WTC11 (cell line): Measurements from ENCODE around the gene PRRT1. TPM values are rescaled to one million over a fixed set of nuclear protein-coding genes. Genes with fewer than 3 reads are reported as not detected.
A peak's percentile ranks its signal among the peaks of the same experiment; 100 is the strongest.

ENCODE experiments used
- ATAC-seq: fragments of 200-7000 bp; cut with Tn5 transposase; 2 replicates; pipeline ENCODE4 v1.10.0; 2021; ENCODE audit warnings: mild to moderate bottlenecking, moderate library complexity
- CTCF ChIA-PET: fragments of 300-600 bp; sonication (Branson Sonifier 250); formaldehyde crosslinking; loops from one replicate; lab custom pipeline; 2021; ENCODE audit warnings: antibody characterized with exemption; lab: Charles Lee
- POLR2A ChIA-PET: fragments of 350-600 bp; sonication (Branson Sonifier 250); formaldehyde crosslinking; loops from one replicate; lab custom pipeline; 2021; ENCODE audit warnings: antibody characterized with exemption; lab: Charles Lee
- DNase-seq: peaks from one replicate; pipeline ENCODE4 v3.0.0; 2021; ENCODE audit warnings: low spot score
- H3K27ac Mint-ChIP-seq: 2 replicates; pipeline ENCODE4 v1.8.0; 2021; ENCODE audit warnings: mixed read lengths
- H3K27me3 Mint-ChIP-seq: 2 replicates; pipeline ENCODE4 v1.8.0; 2021; ENCODE audit warnings: low read depth, mild to moderate bottlenecking, moderate library complexity, mixed read lengths
- H3K36me3 Mint-ChIP-seq: 2 replicates; pipeline ENCODE4 v1.8.0; 2021; ENCODE audit warnings: mixed read lengths
- H3K4me1 Mint-ChIP-seq: 2 replicates; pipeline ENCODE4 v1.8.0; 2022; ENCODE audit warnings: mixed read lengths
- H3K4me3 Mint-ChIP-seq: 2 replicates; pipeline ENCODE4 v1.8.0; 2021; ENCODE audit warnings: mild to moderate bottlenecking, moderate library complexity, mixed read lengths
- H3K9me3 Mint-ChIP-seq: 2 replicates; pipeline ENCODE4 v1.8.0; 2021; ENCODE audit warnings: mixed read lengths
- FOXK1 ChIP-seq: sonication (generic); formaldehyde crosslinking; IDR thresholded peaks from 2 replicates; pipeline ENCODE4 v1.8.0; 2022; ENCODE audit warnings: mild to moderate bottlenecking, moderate library complexity, missing genetic modification reagents
- FOXP1 ChIP-seq: sonication (generic); formaldehyde crosslinking; IDR thresholded peaks from 2 replicates; pipeline ENCODE4 v1.8.0; 2022; ENCODE audit warnings: missing genetic modification reagents, mild to moderate bottlenecking, moderate library complexity, borderline replicate concordance
- TCF7 ChIP-seq: sonication (generic); formaldehyde crosslinking; IDR thresholded peaks from 2 replicates; pipeline ENCODE4 v1.8.0; 2022; ENCODE audit warnings: mild to moderate bottlenecking, low read depth, missing genetic modification reagents, moderate library complexity
- ZNF423 ChIP-seq: fragments of 250-450 bp; sonication (Bioruptor Pico); IDR thresholded peaks from 2 replicates; pipeline ENCODE4 v2.1.2; 2022; ENCODE audit warnings: mild to moderate bottlenecking, moderate library complexity
- ZNF671 ChIP-seq: fragments of 250-450 bp; sonication (Bioruptor Pico); IDR thresholded peaks from 2 replicates; pipeline ENCODE4 v1.8.0; 2021; ENCODE audit warnings: mild to moderate bottlenecking
- total RNA-seq: library from RNA; stranded (reverse); gene quantifications from 3 replicates; pipeline ENCODE4 v1.2.3, GENCODE V29; 2021
- TF ChIP-seq, protein P1 (sequence below): sonication (generic); formaldehyde crosslinking; IDR thresholded peaks from 2 replicates; pipeline ENCODE4 v1.8.0; 2022; ENCODE audit warnings: mild to moderate bottlenecking, missing genetic modification reagents
- TF ChIP-seq, protein P2 (sequence below): sonication (generic); formaldehyde crosslinking; IDR thresholded peaks from 2 replicates; pipeline ENCODE4 v1.8.0; 2023; ENCODE audit warnings: missing genetic modification reagents, mild to moderate bottlenecking, borderline replicate concordance
- TF ChIP-seq, protein P3 (sequence below): sonication (generic); formaldehyde crosslinking; IDR thresholded peaks from 2 replicates; pipeline ENCODE4 v1.8.1; 2022; ENCODE audit warnings: low read depth, missing genetic modification reagents, borderline replicate concordance
- TF ChIP-seq, protein P4 (sequence below): sonication (generic); formaldehyde crosslinking; IDR thresholded peaks from 2 replicates; pipeline ENCODE4 v1.8.1; 2022; ENCODE audit warnings: mild to moderate bottlenecking, moderate library complexity, missing genetic modification reagents
- TF ChIP-seq, protein P5 (sequence below): sonication (generic); formaldehyde crosslinking; IDR thresholded peaks from 2 replicates; pipeline ENCODE4 v1.8.0; 2022; ENCODE audit warnings: missing genetic modification reagents
- TF ChIP-seq, protein P6 (sequence below): fragments of 250-450 bp; sonication (Bioruptor Pico); IDR thresholded peaks from 2 replicates; pipeline ENCODE4 v1.9.0; 2021; ENCODE audit warnings: mild to moderate bottlenecking, borderline replicate concordance
- TF ChIP-seq, protein P7 (sequence below): sonication (generic); formaldehyde crosslinking; conservative IDR thresholded peaks from 2 replicates; pipeline ENCODE4 v1.8.1; 2023; ENCODE audit warnings: mild to moderate bottlenecking, low read depth, missing genetic modification reagents, moderate library complexity

PRRT1 gene
- total RNA-seq, 1 experiment from 2014 or later = 1.6 TPM

DNA sequence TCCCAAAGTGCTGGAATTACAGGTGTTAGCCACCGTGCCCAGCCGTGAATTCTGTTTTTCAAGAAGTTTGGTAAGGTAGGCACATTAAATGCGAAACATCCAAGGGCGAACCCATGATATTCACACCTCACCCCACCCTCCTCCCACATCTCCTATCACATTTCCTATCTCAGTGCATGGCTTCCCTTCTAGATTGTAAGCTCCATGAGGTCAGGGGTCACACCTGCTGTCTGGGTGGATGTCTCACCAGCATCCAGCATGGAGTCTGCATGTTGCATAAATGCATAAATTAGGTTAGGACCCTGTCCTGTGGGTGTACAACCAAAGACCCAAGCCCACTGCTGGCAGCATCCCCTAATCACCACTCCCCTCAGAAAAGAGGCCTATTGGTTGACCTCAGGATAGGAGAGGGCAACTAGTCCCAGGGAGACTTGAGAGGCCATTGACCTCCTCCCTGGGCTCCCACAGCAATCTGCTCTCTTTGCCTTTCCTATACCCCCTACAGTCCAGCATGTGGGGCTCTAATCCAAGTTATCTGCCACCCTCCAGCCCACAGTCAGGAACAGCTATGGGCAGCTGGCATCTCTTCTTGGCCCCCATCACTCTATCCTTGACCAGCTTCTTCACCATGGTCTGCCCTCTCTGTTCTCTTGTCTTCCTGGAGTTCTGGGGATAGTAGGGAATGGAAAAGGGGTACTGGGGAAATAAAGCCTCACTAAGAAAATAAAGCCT lies 4.2 kb downstream of the PRRT1 start (continued):
- TF ChIP-seq, protein P1, sequence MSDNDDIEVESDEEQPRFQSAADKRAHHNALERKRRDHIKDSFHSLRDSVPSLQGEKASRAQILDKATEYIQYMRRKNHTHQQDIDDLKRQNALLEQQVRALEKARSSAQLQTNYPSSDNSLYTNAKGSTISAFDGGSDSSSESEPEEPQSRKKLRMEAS (CRISPR knock-in tag) = no peak
- TF ChIP-seq ZNF423 (no peak), FOXK1 (CRISPR knock-in tag) (no peak), ZNF671 (CRISPR knock-in tag) (no peak), FOXP1 (no peak)
- TF ChIP-seq, protein P2, sequence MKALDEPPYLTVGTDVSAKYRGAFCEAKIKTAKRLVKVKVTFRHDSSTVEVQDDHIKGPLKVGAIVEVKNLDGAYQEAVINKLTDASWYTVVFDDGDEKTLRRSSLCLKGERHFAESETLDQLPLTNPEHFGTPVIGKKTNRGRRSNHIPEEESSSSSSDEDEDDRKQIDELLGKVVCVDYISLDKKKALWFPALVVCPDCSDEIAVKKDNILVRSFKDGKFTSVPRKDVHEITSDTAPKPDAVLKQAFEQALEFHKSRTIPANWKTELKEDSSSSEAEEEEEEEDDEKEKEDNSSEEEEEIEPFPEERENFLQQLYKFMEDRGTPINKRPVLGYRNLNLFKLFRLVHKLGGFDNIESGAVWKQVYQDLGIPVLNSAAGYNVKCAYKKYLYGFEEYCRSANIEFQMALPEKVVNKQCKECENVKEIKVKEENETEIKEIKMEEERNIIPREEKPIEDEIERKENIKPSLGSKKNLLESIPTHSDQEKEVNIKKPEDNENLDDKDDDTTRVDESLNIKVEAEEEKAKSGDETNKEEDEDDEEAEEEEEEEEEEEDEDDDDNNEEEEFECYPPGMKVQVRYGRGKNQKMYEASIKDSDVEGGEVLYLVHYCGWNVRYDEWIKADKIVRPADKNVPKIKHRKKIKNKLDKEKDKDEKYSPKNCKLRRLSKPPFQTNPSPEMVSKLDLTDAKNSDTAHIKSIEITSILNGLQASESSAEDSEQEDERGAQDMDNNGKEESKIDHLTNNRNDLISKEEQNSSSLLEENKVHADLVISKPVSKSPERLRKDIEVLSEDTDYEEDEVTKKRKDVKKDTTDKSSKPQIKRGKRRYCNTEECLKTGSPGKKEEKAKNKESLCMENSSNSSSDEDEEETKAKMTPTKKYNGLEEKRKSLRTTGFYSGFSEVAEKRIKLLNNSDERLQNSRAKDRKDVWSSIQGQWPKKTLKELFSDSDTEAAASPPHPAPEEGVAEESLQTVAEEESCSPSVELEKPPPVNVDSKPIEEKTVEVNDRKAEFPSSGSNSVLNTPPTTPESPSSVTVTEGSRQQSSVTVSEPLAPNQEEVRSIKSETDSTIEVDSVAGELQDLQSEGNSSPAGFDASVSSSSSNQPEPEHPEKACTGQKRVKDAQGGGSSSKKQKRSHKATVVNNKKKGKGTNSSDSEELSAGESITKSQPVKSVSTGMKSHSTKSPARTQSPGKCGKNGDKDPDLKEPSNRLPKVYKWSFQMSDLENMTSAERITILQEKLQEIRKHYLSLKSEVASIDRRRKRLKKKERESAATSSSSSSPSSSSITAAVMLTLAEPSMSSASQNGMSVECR = no peak
- TF ChIP-seq, protein P3, sequence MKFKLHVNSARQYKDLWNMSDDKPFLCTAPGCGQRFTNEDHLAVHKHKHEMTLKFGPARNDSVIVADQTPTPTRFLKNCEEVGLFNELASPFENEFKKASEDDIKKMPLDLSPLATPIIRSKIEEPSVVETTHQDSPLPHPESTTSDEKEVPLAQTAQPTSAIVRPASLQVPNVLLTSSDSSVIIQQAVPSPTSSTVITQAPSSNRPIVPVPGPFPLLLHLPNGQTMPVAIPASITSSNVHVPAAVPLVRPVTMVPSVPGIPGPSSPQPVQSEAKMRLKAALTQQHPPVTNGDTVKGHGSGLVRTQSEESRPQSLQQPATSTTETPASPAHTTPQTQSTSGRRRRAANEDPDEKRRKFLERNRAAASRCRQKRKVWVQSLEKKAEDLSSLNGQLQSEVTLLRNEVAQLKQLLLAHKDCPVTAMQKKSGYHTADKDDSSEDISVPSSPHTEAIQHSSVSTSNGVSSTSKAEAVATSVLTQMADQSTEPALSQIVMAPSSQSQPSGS = no peak
- TF ChIP-seq, all 79 proteins: peak for 0

DNA sequence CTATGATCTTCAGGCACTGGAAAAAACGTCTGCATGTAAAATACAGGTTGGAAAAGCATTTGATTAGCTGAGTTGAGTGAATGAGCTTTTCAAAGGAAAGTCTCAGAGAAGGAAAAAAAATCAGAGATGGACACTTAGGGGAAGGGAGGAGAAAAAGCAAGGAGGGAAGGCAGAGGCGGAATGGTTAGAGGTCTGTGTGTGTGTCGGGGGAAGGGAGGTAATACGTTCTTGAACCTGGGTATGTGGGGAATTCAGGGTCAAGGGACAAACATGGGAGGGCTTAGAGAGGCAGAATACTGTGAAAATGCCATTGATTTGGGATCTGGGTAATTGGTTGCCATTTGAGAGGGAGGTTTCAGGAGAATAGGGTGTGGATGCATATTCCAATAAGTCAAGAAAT lies 5.1 kb downstream of the PRRT1 start:
- Mint-ChIP-seq H3K9me3 (no peaks in the 10 kb centered on the region), H3K36me3 (no peaks in the 10 kb centered on the region), H3K27ac (peak overlapping the region; percentile 3; the same call in 1 of the 2 replicates), H3K27me3 (peaks cover 51% of the 10 kb centered on the region), H3K4me1 (peaks cover 40% of the 10 kb centered on the region), H3K4me3 (no peak overlapping the region; the same call in 1 of the 2 replicates)
- TF ChIP-seq, protein P4, sequence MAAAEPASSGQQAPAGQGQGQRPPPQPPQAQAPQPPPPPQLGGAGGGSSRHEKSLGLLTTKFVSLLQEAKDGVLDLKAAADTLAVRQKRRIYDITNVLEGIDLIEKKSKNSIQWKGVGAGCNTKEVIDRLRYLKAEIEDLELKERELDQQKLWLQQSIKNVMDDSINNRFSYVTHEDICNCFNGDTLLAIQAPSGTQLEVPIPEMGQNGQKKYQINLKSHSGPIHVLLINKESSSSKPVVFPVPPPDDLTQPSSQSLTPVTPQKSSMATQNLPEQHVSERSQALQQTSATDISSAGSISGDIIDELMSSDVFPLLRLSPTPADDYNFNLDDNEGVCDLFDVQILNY (CRISPR knock-in tag) = no peak
- TF ChIP-seq TCF7 (CRISPR knock-in tag) = no peak
- TF ChIP-seq, protein P5, sequence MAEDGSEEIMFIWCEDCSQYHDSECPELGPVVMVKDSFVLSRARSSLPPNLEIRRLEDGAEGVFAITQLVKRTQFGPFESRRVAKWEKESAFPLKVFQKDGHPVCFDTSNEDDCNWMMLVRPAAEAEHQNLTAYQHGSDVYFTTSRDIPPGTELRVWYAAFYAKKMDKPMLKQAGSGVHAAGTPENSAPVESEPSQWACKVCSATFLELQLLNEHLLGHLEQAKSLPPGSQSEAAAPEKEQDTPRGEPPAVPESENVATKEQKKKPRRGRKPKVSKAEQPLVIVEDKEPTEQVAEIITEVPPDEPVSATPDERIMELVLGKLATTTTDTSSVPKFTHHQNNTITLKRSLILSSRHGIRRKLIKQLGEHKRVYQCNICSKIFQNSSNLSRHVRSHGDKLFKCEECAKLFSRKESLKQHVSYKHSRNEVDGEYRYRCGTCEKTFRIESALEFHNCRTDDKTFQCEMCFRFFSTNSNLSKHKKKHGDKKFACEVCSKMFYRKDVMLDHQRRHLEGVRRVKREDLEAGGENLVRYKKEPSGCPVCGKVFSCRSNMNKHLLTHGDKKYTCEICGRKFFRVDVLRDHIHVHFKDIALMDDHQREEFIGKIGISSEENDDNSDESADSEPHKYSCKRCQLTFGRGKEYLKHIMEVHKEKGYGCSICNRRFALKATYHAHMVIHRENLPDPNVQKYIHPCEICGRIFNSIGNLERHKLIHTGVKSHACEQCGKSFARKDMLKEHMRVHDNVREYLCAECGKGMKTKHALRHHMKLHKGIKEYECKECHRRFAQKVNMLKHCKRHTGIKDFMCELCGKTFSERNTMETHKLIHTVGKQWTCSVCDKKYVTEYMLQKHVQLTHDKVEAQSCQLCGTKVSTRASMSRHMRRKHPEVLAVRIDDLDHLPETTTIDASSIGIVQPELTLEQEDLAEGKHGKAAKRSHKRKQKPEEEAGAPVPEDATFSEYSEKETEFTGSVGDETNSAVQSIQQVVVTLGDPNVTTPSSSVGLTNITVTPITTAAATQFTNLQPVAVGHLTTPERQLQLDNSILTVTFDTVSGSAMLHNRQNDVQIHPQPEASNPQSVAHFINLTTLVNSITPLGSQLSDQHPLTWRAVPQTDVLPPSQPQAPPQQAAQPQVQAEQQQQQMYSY (CRISPR knock-in tag) = peak; percentile 55
- TF ChIP-seq, protein P6, sequence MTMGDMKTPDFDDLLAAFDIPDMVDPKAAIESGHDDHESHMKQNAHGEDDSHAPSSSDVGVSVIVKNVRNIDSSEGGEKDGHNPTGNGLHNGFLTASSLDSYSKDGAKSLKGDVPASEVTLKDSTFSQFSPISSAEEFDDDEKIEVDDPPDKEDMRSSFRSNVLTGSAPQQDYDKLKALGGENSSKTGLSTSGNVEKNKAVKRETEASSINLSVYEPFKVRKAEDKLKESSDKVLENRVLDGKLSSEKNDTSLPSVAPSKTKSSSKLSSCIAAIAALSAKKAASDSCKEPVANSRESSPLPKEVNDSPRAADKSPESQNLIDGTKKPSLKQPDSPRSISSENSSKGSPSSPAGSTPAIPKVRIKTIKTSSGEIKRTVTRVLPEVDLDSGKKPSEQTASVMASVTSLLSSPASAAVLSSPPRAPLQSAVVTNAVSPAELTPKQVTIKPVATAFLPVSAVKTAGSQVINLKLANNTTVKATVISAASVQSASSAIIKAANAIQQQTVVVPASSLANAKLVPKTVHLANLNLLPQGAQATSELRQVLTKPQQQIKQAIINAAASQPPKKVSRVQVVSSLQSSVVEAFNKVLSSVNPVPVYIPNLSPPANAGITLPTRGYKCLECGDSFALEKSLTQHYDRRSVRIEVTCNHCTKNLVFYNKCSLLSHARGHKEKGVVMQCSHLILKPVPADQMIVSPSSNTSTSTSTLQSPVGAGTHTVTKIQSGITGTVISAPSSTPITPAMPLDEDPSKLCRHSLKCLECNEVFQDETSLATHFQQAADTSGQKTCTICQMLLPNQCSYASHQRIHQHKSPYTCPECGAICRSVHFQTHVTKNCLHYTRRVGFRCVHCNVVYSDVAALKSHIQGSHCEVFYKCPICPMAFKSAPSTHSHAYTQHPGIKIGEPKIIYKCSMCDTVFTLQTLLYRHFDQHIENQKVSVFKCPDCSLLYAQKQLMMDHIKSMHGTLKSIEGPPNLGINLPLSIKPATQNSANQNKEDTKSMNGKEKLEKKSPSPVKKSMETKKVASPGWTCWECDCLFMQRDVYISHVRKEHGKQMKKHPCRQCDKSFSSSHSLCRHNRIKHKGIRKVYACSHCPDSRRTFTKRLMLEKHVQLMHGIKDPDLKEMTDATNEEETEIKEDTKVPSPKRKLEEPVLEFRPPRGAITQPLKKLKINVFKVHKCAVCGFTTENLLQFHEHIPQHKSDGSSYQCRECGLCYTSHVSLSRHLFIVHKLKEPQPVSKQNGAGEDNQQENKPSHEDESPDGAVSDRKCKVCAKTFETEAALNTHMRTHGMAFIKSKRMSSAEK (CRISPR knock-in tag) = no peak
- TF ChIP-seq, protein P7, sequence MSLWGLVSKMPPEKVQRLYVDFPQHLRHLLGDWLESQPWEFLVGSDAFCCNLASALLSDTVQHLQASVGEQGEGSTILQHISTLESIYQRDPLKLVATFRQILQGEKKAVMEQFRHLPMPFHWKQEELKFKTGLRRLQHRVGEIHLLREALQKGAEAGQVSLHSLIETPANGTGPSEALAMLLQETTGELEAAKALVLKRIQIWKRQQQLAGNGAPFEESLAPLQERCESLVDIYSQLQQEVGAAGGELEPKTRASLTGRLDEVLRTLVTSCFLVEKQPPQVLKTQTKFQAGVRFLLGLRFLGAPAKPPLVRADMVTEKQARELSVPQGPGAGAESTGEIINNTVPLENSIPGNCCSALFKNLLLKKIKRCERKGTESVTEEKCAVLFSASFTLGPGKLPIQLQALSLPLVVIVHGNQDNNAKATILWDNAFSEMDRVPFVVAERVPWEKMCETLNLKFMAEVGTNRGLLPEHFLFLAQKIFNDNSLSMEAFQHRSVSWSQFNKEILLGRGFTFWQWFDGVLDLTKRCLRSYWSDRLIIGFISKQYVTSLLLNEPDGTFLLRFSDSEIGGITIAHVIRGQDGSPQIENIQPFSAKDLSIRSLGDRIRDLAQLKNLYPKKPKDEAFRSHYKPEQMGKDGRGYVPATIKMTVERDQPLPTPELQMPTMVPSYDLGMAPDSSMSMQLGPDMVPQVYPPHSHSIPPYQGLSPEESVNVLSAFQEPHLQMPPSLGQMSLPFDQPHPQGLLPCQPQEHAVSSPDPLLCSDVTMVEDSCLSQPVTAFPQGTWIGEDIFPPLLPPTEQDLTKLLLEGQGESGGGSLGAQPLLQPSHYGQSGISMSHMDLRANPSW (CRISPR knock-in tag) = no peak
- ChIA-PET CTCF (interaction anchor here (0.9 to 1.1 kb wide), 2 partner anchors 15 to 16 kb away, joined by 3 read pairs; partner anchors contain the start of gene FKBPL), POLR2A (interaction anchor here (0.6 to 1.5 kb wide), 4 partner anchors 18 to 99 kb away, joined by 3 to 6 read pairs (median 4); partner anchors contain the start of gene ATF6B)
- DNase-seq (no peak), ATAC-seq (no peak)
